Measurements from ENCODE around the gene CD69. TPM values are rescaled to one million over a fixed set of nuclear protein-coding genes. Genes with fewer than 3 reads are reported as not detected.
A peak's percentile ranks its signal among the peaks of the same experiment; 100 is the strongest.

Gene CD69
- total RNA-seq, 1 experiment from 2014 or later = 2.6 TPM

- no TSS peak for BruUV-seq (replicated peaks)
- intact Hi-C loops (cut with micrococcal nuclease; ENCODE audit: unreplicated experiment) = loop anchor here (1.0 kb wide), 2 partner anchors 48 to 390 kb away; no protein-coding TSS in a partner anchor
- no peaks in the 10 kb centered on the region for H3K9me3 Mint-ChIP-seq (ENCODE audit: low read depth, unreplicated experiment)
- no peak overlapping the region for H3K4me3 Mint-ChIP-seq (ENCODE audit: low read depth, unreplicated experiment)
- H3K27ac Mint-ChIP-seq (ENCODE audit: unreplicated experiment) = no peak overlapping the region
- TF ChIP-seq CTCF (IDR thresholded peaks at IDR 0.05; ENCODE audit: unreplicated experiment) = peak; percentile 73
- no peaks in the 10 kb centered on the region for H3K36me3 Mint-ChIP-seq (ENCODE audit: insufficient read depth, unreplicated experiment)
- no peaks in the 10 kb centered on the region for H3K4me1 Mint-ChIP-seq (ENCODE audit: low read depth, unreplicated experiment)
- CTCF ChIA-PET = interaction anchor here (0.6 to 5.7 kb wide), 11 partner anchors 17 to 588 kb away, joined by 3 to 102 read pairs (median 4); no protein-coding TSS in a partner anchor
- no peaks in the 10 kb centered on the region for H3K27me3 Mint-ChIP-seq (ENCODE audit: unreplicated experiment)
- peak; percentile 55 for DNase-seq
Observed at GRCh38 chr12:9750276-9751203, 10.2 kb downstream of the CD69 start.

GRCh38 chr12:9749640-9750039, 11.1 kb downstream of the CD69 start:
- H3K4me3 Mint-ChIP-seq (ENCODE audit: low read depth, unreplicated experiment) = no peak overlapping the region
- CTCF ChIA-PET = interaction anchor here (1.0 to 5.7 kb wide), 6 partner anchors 18 to 260 kb away, joined by 3 to 102 read pairs (median 6); no protein-coding TSS in a partner anchor
- intact Hi-C loops (cut with micrococcal nuclease; ENCODE audit: unreplicated experiment) = loop anchor here (1.0 to 10.0 kb wide), 3 partner anchors 49 to 391 kb away; partner anchors contain the start of gene CLEC12B
- no peaks in the 10 kb centered on the region for H3K36me3 Mint-ChIP-seq (ENCODE audit: insufficient read depth, unreplicated experiment)
- no TSS peak for BruUV-seq (replicated peaks)
- peaks cover 5% of the 10 kb centered on the region for H3K4me1 Mint-ChIP-seq (ENCODE audit: low read depth, unreplicated experiment)
- no peak overlapping the region for H3K27ac Mint-ChIP-seq (ENCODE audit: unreplicated experiment)
- TF ChIP-seq CTCF (IDR thresholded peaks at IDR 0.05; ENCODE audit: unreplicated experiment) = no peak
- H3K27me3 Mint-ChIP-seq (ENCODE audit: unreplicated experiment) = no peaks in the 10 kb centered on the region
- DNase-seq = no peak
- no peaks in the 10 kb centered on the region for H3K9me3 Mint-ChIP-seq (ENCODE audit: low read depth, unreplicated experiment)

GRCh38 chr12:9745199-9745598, 15.5 kb downstream of the CD69 start:
- intact Hi-C loops (cut with micrococcal nuclease; ENCODE audit: unreplicated experiment) = loop anchor here (10.0 kb wide), 1 partner anchor 270 kb away; the partner anchor contains the start of gene CLEC12B
- CTCF ChIA-PET = interaction anchor here (0.8 kb wide), 1 partner anchor 53 kb away, joined by 3 read pairs; no protein-coding TSS in a partner anchor

More at GRCh38 chr12:9745199-9745598, 15.5 kb downstream of the CD69 start:
- peaks cover 3% of the 10 kb centered on the region for H3K36me3 Mint-ChIP-seq (ENCODE audit: insufficient read depth, unreplicated experiment)
- BruUV-seq (replicated peaks) = no TSS peak
- no peak overlapping the region for H3K27ac Mint-ChIP-seq (ENCODE audit: unreplicated experiment)
- TF ChIP-seq CTCF (IDR thresholded peaks at IDR 0.05; ENCODE audit: unreplicated experiment) = no peak
- no peak for DNase-seq
- no peaks in the 10 kb centered on the region for H3K9me3 Mint-ChIP-seq (ENCODE audit: low read depth, unreplicated experiment)
- H3K27me3 Mint-ChIP-seq (ENCODE audit: unreplicated experiment) = no peaks in the 10 kb centered on the region
- H3K4me3 Mint-ChIP-seq (ENCODE audit: low read depth, unreplicated experiment) = no peak overlapping the region
- H3K4me1 Mint-ChIP-seq (ENCODE audit: low read depth, unreplicated experiment) = peaks cover 33% of the 10 kb centered on the region
